ENCODE results near the gene PGP. TPM values are rescaled to one million over a fixed set of nuclear protein-coding genes. Genes with fewer than 3 reads are reported as not detected.

PGP gene
- polyA plus RNA-seq, 4 donors: 7.3 to 19.3 (median 13.3) TPM

- DNase-seq (ENCODE audit: low read depth in 4 of 4, low spot score in 3 of 4): no peak
These were observed 43.8 kb downstream of the PGP start for GRCh38 chr16:2170587-2171435.

GRCh38 chr16:2170080-2170479 is 44.6 kb downstream of the PGP start:
- no peak for DNase-seq (ENCODE audit: low read depth in 4 of 4, low spot score in 3 of 4)

- no peak for DNase-seq (ENCODE audit: low read depth in 4 of 4, low spot score in 3 of 4)
These were observed 47.5 kb downstream of the PGP start for GRCh38 chr16:2167068-2167638.

- no peak for DNase-seq (ENCODE audit: low read depth in 4 of 4, low spot score in 3 of 4)
These were observed 48.2 kb downstream of the PGP start for GRCh38 chr16:2166263-2167067.

GRCh38 chr16:2165861-2166260 is 48.8 kb downstream of the PGP start:
- no peak for DNase-seq (ENCODE audit: low read depth in 4 of 4, low spot score in 3 of 4)

- DNase-seq (ENCODE audit: low read depth in 4 of 4, low spot score in 3 of 4): no peak
These were observed 51.3 kb downstream of the PGP start for GRCh38 chr16:2163211-2163881.

GRCh38 chr16:2162676-2163118 is 51.9 kb downstream of the PGP start:
- DNase-seq (ENCODE audit: low read depth in 4 of 4, low spot score in 3 of 4): no peak

GRCh38 chr16:2161911-2162310 is 52.7 kb downstream of the PGP start:
- no peak for DNase-seq (ENCODE audit: low read depth in 4 of 4, low spot score in 3 of 4)

Other genes with a start within 250 kb of the PGP start
- gene RNF151, start 248.0 kb downstream of the PGP start, polyA plus RNA-seq (ENCODE audit: insufficient read length in 4 of 4): not detected
- 10 to 100 TPM; 25.1 to 46.9 (median 29.1) TPM for gene TBL3, start 242.8 kb downstream of the PGP start, polyA plus RNA-seq (ENCODE audit: insufficient read length in 4 of 4)
- 1 to 10 TPM in 1 of 4 donors, under 1 TPM in 3; 0.45 to 3.0 (median 0.78) TPM for gene NOXO1, start 233.4 kb downstream of the PGP start, polyA plus RNA-seq (ENCODE audit: insufficient read length in 4 of 4)
- gene GFER, start 230.6 kb downstream of the PGP start, polyA plus RNA-seq (ENCODE audit: insufficient read length in 4 of 4): 10 to 100 TPM; 17.3 to 29.2 (median 23.9) TPM
- 1 to 10 TPM; 1.7 to 3.1 (median 1.9) TPM for gene SYNGR3, start 224.9 kb downstream of the PGP start, polyA plus RNA-seq (ENCODE audit: insufficient read length in 4 of 4)
- 10 to 100 TPM; 16.9 to 28.3 (median 18.9) TPM for gene ZNF598, start 205.0 kb downstream of the PGP start, polyA plus RNA-seq (ENCODE audit: insufficient read length in 4 of 4)
- 10 to 100 TPM in 1 of 4 donors, 1 to 10 TPM in 3; 4.2 to 12.3 (median 7.3) TPM for gene NPW, start 195.1 kb downstream of the PGP start, polyA plus RNA-seq (ENCODE audit: insufficient read length in 4 of 4)
- 100 to 1,000 TPM; 102 to 161 (median 104) TPM for gene NHERF2, start 187.9 kb downstream of the PGP start, polyA plus RNA-seq (ENCODE audit: insufficient read length in 4 of 4)
- 10 to 100 TPM; 15.8 to 27.1 (median 17.5) TPM for gene NTHL1, start 167.0 kb downstream of the PGP start, polyA plus RNA-seq (ENCODE audit: insufficient read length in 4 of 4)
- 100 to 1,000 TPM; 121 to 183 (median 146) TPM for gene TSC2, start 166.9 kb downstream of the PGP start, polyA plus RNA-seq (ENCODE audit: insufficient read length in 4 of 4)
- 100 to 1,000 TPM in 2 of 4 donors, 10 to 100 TPM in 2; 51.6 to 119 (median 94.0) TPM for gene PKD1, start 78.9 kb downstream of the PGP start, polyA plus RNA-seq (ENCODE audit: insufficient read length in 4 of 4)
- 1 to 10 TPM; 1.9 to 4.0 (median 2.4) TPM for gene RAB26, start 66.2 kb downstream of the PGP start, polyA plus RNA-seq (ENCODE audit: insufficient read length in 4 of 4)
- 10 to 100 TPM; 41.7 to 56.9 (median 50.5) TPM for gene TRAF7, start 59.1 kb downstream of the PGP start, polyA plus RNA-seq (ENCODE audit: insufficient read length in 4 of 4)
- gene CASKIN1, start 18.2 kb downstream of the PGP start, polyA plus RNA-seq (ENCODE audit: insufficient read length in 4 of 4): 1 to 10 TPM in 3 of 4 donors, under 1 TPM in 1; 0.79 to 2.4 (median 1.4) TPM
- gene MLST8, start 9.4 kb downstream of the PGP start, polyA plus RNA-seq (ENCODE audit: insufficient read length in 4 of 4): 10 to 100 TPM; 32.8 to 55.0 (median 40.7) TPM
- 10 to 100 TPM in 1 of 4 donors, 1 to 10 TPM in 3; 4.6 to 11.5 (median 5.4) TPM for gene BRICD5, start 4.0 kb downstream of the PGP start, polyA plus RNA-seq (ENCODE audit: insufficient read length in 4 of 4)
- gene E4F1, start 8.8 kb upstream of the PGP start, polyA plus RNA-seq (ENCODE audit: insufficient read length in 4 of 4): 10 to 100 TPM; 13.8 to 24.3 (median 15.7) TPM
- gene DNASE1L2, start 21.6 kb upstream of the PGP start, polyA plus RNA-seq (ENCODE audit: insufficient read length in 4 of 4): 1 to 10 TPM in 1 of 4 donors, under 1 TPM in 3; 0.63 to 2.0 (median 0.90) TPM
- 10 to 100 TPM; 30.5 to 89.5 (median 58.5) TPM for gene ECI1, start 36.7 kb upstream of the PGP start, polyA plus RNA-seq (ENCODE audit: insufficient read length in 4 of 4)
- 100 to 1,000 TPM; 146 to 214 (median 201) TPM for gene RNPS1, start 53.3 kb upstream of the PGP start, polyA plus RNA-seq (ENCODE audit: insufficient read length in 4 of 4)
- 10 to 100 TPM in 1 of 4 donors, 1 to 10 TPM in 3; 5.0 to 15.4 (median 5.9) TPM for gene ABCA3, start 125.9 kb upstream of the PGP start, polyA plus RNA-seq (ENCODE audit: insufficient read length in 4 of 4)
- gene CCNF, start 214.6 kb upstream of the PGP start, polyA plus RNA-seq (ENCODE audit: insufficient read length in 4 of 4): 10 to 100 TPM in 2 of 4 donors, 1 to 10 TPM in 2; 7.8 to 11.9 (median 10.3) TPM
- 10 to 100 TPM in 2 of 4 donors, 1 to 10 TPM in 2; 6.1 to 14.6 (median 10.1) TPM for gene TEDC2, start 245.3 kb upstream of the PGP start, polyA plus RNA-seq (ENCODE audit: insufficient read length in 4 of 4)